ENCODE measurements around the gene GCC2. TPM values are rescaled to one million over a fixed set of nuclear protein-coding genes. Genes with fewer than 3 reads are reported as not detected.

GCC2 gene
- total and polyA plus RNA-seq, 2 of the 13 experiments (the other 11 are each of a cell fraction or from before 2014, with no cell fraction given) = 17.6 to 22.5 TPM

- TF ChIP-seq ZNF776 (CRISPR knock-in tag; IDR thresholded peaks at IDR 0.05) (peak; percentile 92; the same call in 1 of the 2 replicates), FOXK2 (IDR thresholded peaks at IDR 0.05) (no peak), AKNA (CRISPR knock-in tag; IDR thresholded peaks at IDR 0.05; ENCODE audit: borderline replicate concordance) (no peak), KDM3A (CRISPR knock-in tag; IDR thresholded peaks at IDR 0.05; ENCODE audit: low read depth) (peak; percentile 75; the same call in 1 of the 2 replicates), ZNF44 (CRISPR knock-in tag; IDR thresholded peaks at IDR 0.05) (peak; percentile 83), MED13 (CRISPR knock-in tag; IDR thresholded peaks at IDR 0.05) (peak; percentile 60; the same call in 1 of the 2 replicates), MXD3 (CRISPR knock-in tag; IDR thresholded peaks at IDR 0.05) (peak; percentile 96), SPEN (CRISPR knock-in tag; IDR thresholded peaks at IDR 0.05; ENCODE audit: low read depth) (peak; percentile 84), ETV6 (CRISPR knock-in tag; conservative IDR thresholded peaks at IDR 0.05) (no peak; the same call in none of the 2 replicates), KLF6 (CRISPR knock-in tag; IDR thresholded peaks at IDR 0.05) (peak; percentile 95), ZNF281 (CRISPR knock-in tag; IDR thresholded peaks at IDR 0.05; ENCODE audit: borderline replicate concordance) (peak; percentile 39), TP53 (CRISPR knock-in tag; conservative IDR thresholded peaks at IDR 0.05) (no peak), ZNF136 (CRISPR knock-in tag; IDR thresholded peaks at IDR 0.05; ENCODE audit: low read depth) (0 out of 2 replicates have a peak, but pooled peaks have one; percentile 91), TRAFD1 (CRISPR knock-in tag; IDR thresholded peaks at IDR 0.05; ENCODE audit: borderline replicate concordance) (0 out of 2 replicates have a peak, but pooled peaks have one; percentile 63), USF2 (IDR thresholded peaks at IDR 0.05; ENCODE audit: low read depth, low read length) (no peak), USF2 (CRISPR knock-in tag; IDR thresholded peaks at IDR 0.05; ENCODE audit: borderline replicate concordance) (no peak), NFYC (CRISPR knock-in tag; IDR thresholded peaks at IDR 0.05) (no peak)
Measured at GRCh38 chr2:108533832-108534583, 85.0 kb downstream of the GCC2 start, which contains the start of gene LIMS1 (continued).
